Raji (cell line): ENCODE data around the gene COPZ2.

Source experiments
- POLR2A ChIP-seq: IDR thresholded peaks from 2 replicates; pipeline ENCODE4 v1.6.1; 2011; ENCODE audit warnings: low read depth, low read length, control low read depth; ENCODE audit not compliant: insufficient read depth

COPZ2 gene

GRCh38 chr17:47983492-47984223 lies 53.9 kb downstream of the COPZ2 start:
- no peak for TF ChIP-seq POLR2A

DNA sequence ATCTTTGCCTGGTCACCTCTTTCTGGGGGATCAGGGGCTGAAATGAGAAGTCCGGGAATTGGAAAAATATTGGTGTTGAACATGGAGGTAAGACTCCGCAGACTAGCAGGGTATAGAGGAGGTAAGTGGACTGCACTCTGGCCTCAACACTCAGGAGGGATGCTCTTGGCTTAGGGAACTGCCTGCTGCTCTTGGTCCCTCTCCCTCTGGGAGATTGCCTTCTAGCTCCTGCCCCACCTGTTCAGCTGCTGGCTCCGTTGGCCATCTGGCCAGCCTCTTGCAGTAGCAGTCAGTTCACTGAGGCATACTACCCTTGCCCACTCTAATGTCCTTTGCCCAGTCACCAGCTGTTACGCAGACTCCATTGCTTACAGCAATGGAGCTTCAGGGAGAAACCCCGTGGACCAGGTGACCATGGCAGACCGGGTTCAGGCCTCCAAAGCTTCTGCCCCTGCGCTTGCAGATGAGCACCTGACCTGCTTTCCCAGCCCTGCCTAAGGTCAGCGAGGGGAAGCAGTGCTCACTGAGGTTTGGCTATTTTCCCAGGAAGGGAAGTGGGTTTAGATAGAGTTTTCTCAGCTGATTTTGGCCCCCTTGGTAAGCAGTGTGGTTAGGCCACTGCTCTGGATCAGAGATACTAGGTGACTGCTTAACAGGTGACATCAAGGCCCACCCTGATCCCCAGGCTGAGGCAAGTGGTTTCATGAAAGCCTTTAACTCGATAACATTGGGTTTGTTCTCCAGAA lies 54.8 kb downstream of the COPZ2 start:
- no peak for TF ChIP-seq POLR2A

DNA sequence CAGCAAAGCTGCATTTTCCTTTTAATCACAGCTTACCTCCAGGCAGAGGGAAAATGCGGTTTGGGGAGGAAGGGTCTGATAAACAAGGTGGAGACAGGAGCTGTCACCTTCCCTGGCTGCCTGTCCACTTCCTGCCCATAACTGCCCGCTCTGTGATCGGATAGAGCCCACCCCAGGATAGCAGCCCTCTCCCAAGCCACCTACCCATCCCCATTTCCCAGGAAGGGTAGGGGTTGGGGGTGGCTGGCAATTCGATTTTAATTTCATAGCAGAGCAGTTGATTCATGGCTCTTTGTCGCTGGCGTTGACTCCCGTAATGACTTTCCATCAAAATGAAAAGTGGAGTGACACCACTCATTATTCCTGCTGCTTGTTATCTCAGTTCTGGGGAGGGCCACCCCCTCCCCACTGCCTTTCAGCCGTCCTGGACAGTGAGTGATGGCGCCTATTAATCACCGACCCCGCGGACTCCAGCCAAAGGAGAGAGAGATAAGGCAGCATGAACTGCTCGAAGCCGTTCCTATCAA lies 55.4 kb downstream of the COPZ2 start:
- no peak for TF ChIP-seq POLR2A

GRCh38 chr17:47981462-47981861 lies 56.1 kb downstream of the COPZ2 start:
- no peak for TF ChIP-seq POLR2A

GRCh38 chr17:47980541-47980940 lies 57.1 kb downstream of the COPZ2 start:
- TF ChIP-seq POLR2A: no peak

DNA sequence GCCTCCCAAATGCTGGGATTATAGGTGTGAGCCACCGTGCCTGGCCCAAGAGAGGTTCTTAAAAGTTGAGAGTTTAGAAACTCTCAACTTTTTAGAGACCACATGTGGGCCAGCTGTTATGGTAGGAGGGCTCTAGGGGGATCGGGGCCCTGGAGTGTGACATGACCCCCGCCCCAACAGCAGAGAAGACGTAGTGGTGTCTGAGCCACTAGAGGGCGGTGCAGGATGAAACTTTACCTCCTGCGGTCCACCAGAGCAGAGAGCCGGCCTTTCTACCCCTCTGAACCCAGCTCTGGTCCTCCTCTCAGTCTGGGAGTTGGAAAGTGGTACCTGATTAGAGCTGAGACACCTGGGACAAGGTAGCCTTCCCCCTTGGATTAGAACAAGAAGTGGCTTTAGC lies 59.3 kb downstream of the COPZ2 start:
- no peak for TF ChIP-seq POLR2A
